Lower lobe of right lung (tissue), 2 donors: ENCODE measurements around the gene VPS26B. TPM values are rescaled to one million over a fixed set of nuclear protein-coding genes. Genes with fewer than 3 reads are reported as not detected.

Experiments used
- ATAC-seq, 2 donors: fragments of 200-7000 bp; cut with Tn5 transposase; one replicate each; pipeline ENCODE4 v1.9.1; 2020 to 2022; ENCODE audit warnings: mild to moderate bottlenecking in 2 of 2, moderate library complexity in 2 of 2
- DNase-seq: peaks from one replicate; pipeline ENCODE4 v3.0.0-alpha.2; 2020
- H3K27ac ChIP-seq: fragments of 200-600 bp; one replicate; pipeline ENCODE4 v1.8.0; 2022
- H3K27me3 ChIP-seq: fragments of 200-600 bp; one replicate; pipeline ENCODE4 v1.8.0; 2022; ENCODE audit warnings: low read depth
- H3K36me3 ChIP-seq: fragments of 200-600 bp; one replicate; pipeline ENCODE4 v1.8.0; 2022; ENCODE audit warnings: mild to moderate bottlenecking
- H3K4me1 ChIP-seq: fragments of 200-600 bp; one replicate; pipeline ENCODE4 v1.8.0; 2022
- H3K4me3 ChIP-seq: fragments of 200-600 bp; one replicate; pipeline ENCODE4 v1.8.0; 2022; ENCODE audit warnings: mild to moderate bottlenecking
- H3K9me3 ChIP-seq: fragments of 200-600 bp; one replicate; pipeline ENCODE4 v1.8.0; 2022
- CTCF ChIP-seq: fragments of 200-600 bp; IDR thresholded peaks from one replicate; pipeline ENCODE4 v1.8.0; 2022; ENCODE audit warnings: antibody characterized with exemption, mild to moderate bottlenecking
- intact Hi-C: fragments of 100-400 bp; cut with DNase I; formaldehyde crosslinking; loops from one replicate; pipeline ENCODE4 v1.11.0; 2022
- total RNA-seq: library from RNA; stranded (reverse); fragmentation: NEBNext Ultra II Directional; extraction: Animal tissue kit (Norgen Biotek cat#: 25700); gene quantifications from one replicate; pipeline ENCODE4 v1.2.1, GENCODE V29; 2021
- donor health status: DM: no; HTN: yes; CAD: no; lungs with severe emphysema.

The VPS26B gene
- total RNA-seq, 1 donor from 2014 or later, result 42.7 TPM

GRCh38 chr11:134266841-134267251 is 42.4 kb downstream of the VPS26B start:
- H3K27me3 ChIP-seq, result peaks cover 17% of the 10 kb centered on the region
- H3K36me3 ChIP-seq, result peaks cover 29% of the 10 kb centered on the region
- no peak overlapping the region for H3K4me3 ChIP-seq
- no peaks in the 10 kb centered on the region for H3K9me3 ChIP-seq
- TF ChIP-seq CTCF, result no peak
- no peak for DNase-seq
- ATAC-seq, result peak; percentile 79 to 92
- H3K27ac ChIP-seq, result peak overlapping the region; percentile 61
- intact Hi-C loops, result no loop called here
- peaks cover 24% of the 10 kb centered on the region for H3K4me1 ChIP-seq

GRCh38 chr11:134267461-134267860 is 43.0 kb downstream of the VPS26B start:
- Histone ChIP-seq H3K4me3 (no peak overlapping the region), H3K4me1 (peaks cover 24% of the 10 kb centered on the region), H3K27me3 (peaks cover 23% of the 10 kb centered on the region), H3K27ac (no peak overlapping the region), H3K36me3 (peaks cover 23% of the 10 kb centered on the region), H3K9me3 (no peaks in the 10 kb centered on the region)
- DNase-seq (no peak), ATAC-seq (no peak)
- TF ChIP-seq CTCF, result no peak
- intact Hi-C loops, result no loop called here

GRCh38 chr11:134267966-134268365 is 43.5 kb downstream of the VPS26B start:
- intact Hi-C loops, result no loop called here
- TF ChIP-seq CTCF, result no peak
- Histone ChIP-seq H3K4me1 (peaks cover 24% of the 10 kb centered on the region), H3K27ac (no peak overlapping the region), H3K4me3 (no peak overlapping the region), H3K27me3 (peaks cover 28% of the 10 kb centered on the region), H3K36me3 (peaks cover 18% of the 10 kb centered on the region), H3K9me3 (no peaks in the 10 kb centered on the region)
- no peak for DNase-seq
- ATAC-seq, result no peak

- Histone ChIP-seq H3K9me3 (no peaks in the 10 kb centered on the region), H3K4me1 (peaks cover 25% of the 10 kb centered on the region), H3K27me3 (peaks cover 51% of the 10 kb centered on the region), H3K36me3 (peaks cover 1% of the 10 kb centered on the region), H3K4me3 (no peak overlapping the region), H3K27ac (no peak overlapping the region)
- no peak for ATAC-seq
- DNase-seq, result no peak
- intact Hi-C loops, result no loop called here
- TF ChIP-seq CTCF, result no peak
Observed at GRCh38 chr11:134270250-134270714, 45.8 kb downstream of the VPS26B start.

GRCh38 chr11:134271978-134272377 is 47.5 kb downstream of the VPS26B start:
- H3K27me3 ChIP-seq, result peaks cover 68% of the 10 kb centered on the region
- ATAC-seq, result no peak
- H3K4me1 ChIP-seq, result peaks cover 31% of the 10 kb centered on the region
- no peaks in the 10 kb centered on the region for H3K9me3 ChIP-seq
- H3K27ac ChIP-seq, result no peak overlapping the region
- no peaks in the 10 kb centered on the region for H3K36me3 ChIP-seq
- DNase-seq, result no peak
- intact Hi-C loops, result no loop called here
- H3K4me3 ChIP-seq, result no peak overlapping the region
- TF ChIP-seq CTCF, result no peak
